ENCODE measurements around the gene IL31. TPM values are rescaled to one million over a fixed set of nuclear protein-coding genes. Genes with fewer than 3 reads are reported as not detected.

IL31 gene
- total and polyA plus RNA-seq, 2 donors (not counting 3 experiments of a cell fraction or from before 2014, with no cell fraction given) = not detected

DNA sequence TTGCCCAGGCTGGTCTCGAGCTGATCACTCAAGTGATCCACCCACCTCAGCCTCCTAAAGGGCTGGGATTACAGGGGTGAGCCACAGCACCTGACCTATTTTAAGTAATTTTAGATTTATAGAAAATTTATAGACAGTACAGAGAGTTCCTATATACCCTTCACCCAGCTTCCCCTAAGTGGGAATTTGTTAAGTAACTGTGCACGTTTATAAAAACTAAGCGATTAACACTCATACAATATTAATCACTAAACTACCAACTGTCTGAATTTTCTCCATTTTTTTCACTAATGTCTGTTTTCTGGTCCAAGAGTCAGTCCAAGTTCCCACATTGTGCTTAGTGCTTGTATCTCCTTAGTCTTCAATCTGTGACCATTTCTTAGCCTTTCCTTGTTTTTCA lies 5.5 kb downstream of the IL31 start:
- POLR2A ChIA-PET = no interaction called here
- H3K9me1 ChIP-seq (replicated peaks; ENCODE audit: control insufficient read depth, extremely low read depth, insufficient read depth, low read length) = no peaks in the 10 kb centered on the region

More for the DNA sequence above, 5.5 kb downstream of the IL31 start:
- FAIRE-seq (no peak), DNase-seq (ENCODE audit: low read depth, low spot score) (no peak)
- H3K4me2 ChIP-seq (ENCODE audit: insufficient read depth, low read length) = no peak overlapping the region
- no peaks in the 10 kb centered on the region for H3K4me1 ChIP-seq (ENCODE audit: control insufficient read depth, extremely low read depth, insufficient read depth, low read length)
- H3K36me3 ChIP-seq (ENCODE audit: control insufficient read depth in 2 of 2, extremely low read depth in 1 of 2, insufficient read depth in 2 of 2, low read length in 2 of 2) = no peaks in the 10 kb centered on the region
- no peak overlapping the region for H3K9ac ChIP-seq (replicated peaks; ENCODE audit: extremely low read depth, insufficient read depth, low read length)
- intact Hi-C loops (cut with micrococcal nuclease) = no loop called here
- CTCF ChIA-PET = no interaction called here
- H3K4me3 ChIP-seq (replicated peaks in 1 of 3; ENCODE audit: insufficient read depth in 1 of 3, low read depth in 1 of 3, low read length in 3 of 3) = no peak overlapping the region
- no peak overlapping the region for H2AFZ ChIP-seq (ENCODE audit: low read depth, low read length)
- no TSS peak for BruUV-seq (replicated peaks)
- no peaks in the 10 kb centered on the region for H3K9me3 ChIP-seq (replicated peaks; ENCODE audit: control insufficient read depth, insufficient read depth, low read length)
- dilution Hi-C loops (cut with MboI; ENCODE audit: extremely low pct_ligation_motif_present, low sequenced_read_pairs) = no loop called here
- no peak overlapping the region for H3K27ac ChIP-seq (ENCODE audit: insufficient read depth, low read depth, low read length)
- H3K27me3 ChIP-seq (ENCODE audit: control insufficient read depth in 2 of 2, insufficient read depth in 2 of 2, low read length in 2 of 2) = peaks cover 0 to 3% of the 10 kb centered on the region in 2 experiments
- no peaks in the 10 kb centered on the region for H4K20me1 ChIP-seq (replicated peaks; ENCODE audit: control insufficient read depth, extremely low read depth, insufficient read depth, low read length)
- H3K79me2 ChIP-seq (ENCODE audit: control insufficient read depth, insufficient read depth, low read length) = no peaks in the 10 kb centered on the region
- TF ChIP-seq MYC (IDR thresholded peaks at IDR 0.05; ENCODE audit: low read depth, low read length) (no peak), POLR2AphosphoS5 (IDR thresholded peaks at IDR 0.05; ENCODE audit: insufficient read depth, low read depth, low read length) (no peak), EZH2 (IDR thresholded peaks at IDR 0.05; ENCODE audit: borderline replicate concordance, low read depth, low read length, severe bottlenecking) (no peak), GATA2 (IDR thresholded peaks at IDR 0.05; ENCODE audit: insufficient read depth, insufficient read length, low read depth, low read length) (no peak), FOS (IDR thresholded peaks at IDR 0.05; ENCODE audit: borderline replicate concordance, insufficient read depth, low read length) (no peak)
- TF ChIP-seq, protein P1, sequence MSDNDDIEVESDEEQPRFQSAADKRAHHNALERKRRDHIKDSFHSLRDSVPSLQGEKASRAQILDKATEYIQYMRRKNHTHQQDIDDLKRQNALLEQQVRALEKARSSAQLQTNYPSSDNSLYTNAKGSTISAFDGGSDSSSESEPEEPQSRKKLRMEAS (IDR thresholded peaks at IDR 0.05; ENCODE audit: insufficient read depth, insufficient read length) = no peak
- TF ChIP-seq, protein P2, sequence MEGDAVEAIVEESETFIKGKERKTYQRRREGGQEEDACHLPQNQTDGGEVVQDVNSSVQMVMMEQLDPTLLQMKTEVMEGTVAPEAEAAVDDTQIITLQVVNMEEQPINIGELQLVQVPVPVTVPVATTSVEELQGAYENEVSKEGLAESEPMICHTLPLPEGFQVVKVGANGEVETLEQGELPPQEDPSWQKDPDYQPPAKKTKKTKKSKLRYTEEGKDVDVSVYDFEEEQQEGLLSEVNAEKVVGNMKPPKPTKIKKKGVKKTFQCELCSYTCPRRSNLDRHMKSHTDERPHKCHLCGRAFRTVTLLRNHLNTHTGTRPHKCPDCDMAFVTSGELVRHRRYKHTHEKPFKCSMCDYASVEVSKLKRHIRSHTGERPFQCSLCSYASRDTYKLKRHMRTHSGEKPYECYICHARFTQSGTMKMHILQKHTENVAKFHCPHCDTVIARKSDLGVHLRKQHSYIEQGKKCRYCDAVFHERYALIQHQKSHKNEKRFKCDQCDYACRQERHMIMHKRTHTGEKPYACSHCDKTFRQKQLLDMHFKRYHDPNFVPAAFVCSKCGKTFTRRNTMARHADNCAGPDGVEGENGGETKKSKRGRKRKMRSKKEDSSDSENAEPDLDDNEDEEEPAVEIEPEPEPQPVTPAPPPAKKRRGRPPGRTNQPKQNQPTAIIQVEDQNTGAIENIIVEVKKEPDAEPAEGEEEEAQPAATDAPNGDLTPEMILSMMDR (IDR thresholded peaks at IDR 0.05; ENCODE audit: extremely low read depth in 1 of 2, insufficient read depth in 1 of 2, low read depth in 1 of 2, low read length in 2 of 2) = no peak

Measured in endothelial cell of umbilical vein (primary cell).